Glomerular visceral epithelial cell (primary cell): Measurements from ENCODE around the gene OR2T3.
"Not testable (repeated sequence)": the region's sequence is repeated elsewhere in the genome, so short reads cannot be mapped to it uniquely, and the experiment has no call there.

Source experiments
- DNase-seq: peaks from one replicate; pipeline ENCODE4 v3.0.0-alpha.2; 2016; ENCODE audit errors: extremely low spot score

OR2T3 gene, protein sequence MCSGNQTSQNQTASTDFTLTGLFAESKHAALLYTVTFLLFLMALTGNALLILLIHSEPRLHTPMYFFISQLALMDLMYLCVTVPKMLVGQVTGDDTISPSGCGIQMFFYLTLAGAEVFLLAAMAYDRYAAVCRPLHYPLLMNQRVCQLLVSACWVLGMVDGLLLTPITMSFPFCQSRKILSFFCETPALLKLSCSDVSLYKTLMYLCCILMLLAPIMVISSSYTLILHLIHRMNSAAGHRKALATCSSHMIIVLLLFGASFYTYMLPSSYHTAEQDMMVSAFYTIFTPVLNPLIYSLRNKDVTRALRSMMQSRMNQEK

GRCh38 chr1:248473051-248473450 lies at the start of gene OR2T3:
Gene OR2T3, plus strand, starts transcription at chr1:248473351. Its CDS starts 0 bp downstream, at chr1:248473351.
- not testable (repeated sequence) for DNase-seq

DNA sequence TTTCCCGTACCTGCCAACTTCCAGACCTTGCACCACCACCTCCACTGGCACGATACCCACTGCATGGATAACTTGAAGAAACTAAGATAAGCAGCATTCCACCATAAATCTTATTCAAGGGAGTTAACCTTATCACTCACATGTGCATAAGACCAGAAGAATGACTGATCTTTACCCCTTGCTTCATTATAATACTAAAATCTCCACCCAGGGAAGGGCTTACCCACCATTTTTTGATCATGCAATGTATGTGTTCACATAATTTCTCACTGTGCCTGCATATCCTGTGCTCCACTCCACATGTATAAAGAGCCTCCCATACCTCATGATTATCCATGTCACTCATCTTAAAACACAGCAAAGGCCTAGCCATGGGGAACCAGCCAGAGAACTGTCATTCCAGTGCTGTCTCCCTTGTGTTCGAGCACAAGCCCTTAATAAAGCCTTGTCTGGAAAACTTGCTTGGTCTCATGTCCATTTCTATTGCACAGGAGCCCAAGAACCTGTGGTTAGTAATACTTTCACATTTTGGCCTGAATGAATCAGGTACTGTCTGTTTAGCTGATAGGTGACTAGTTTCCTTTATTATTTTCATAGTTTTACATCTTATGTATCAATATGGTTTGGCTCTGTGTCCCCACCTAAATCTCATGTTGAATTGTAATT lies 45.5 kb upstream of the OR2T3 start:
- DNase-seq = not testable (repeated sequence)

DNA sequence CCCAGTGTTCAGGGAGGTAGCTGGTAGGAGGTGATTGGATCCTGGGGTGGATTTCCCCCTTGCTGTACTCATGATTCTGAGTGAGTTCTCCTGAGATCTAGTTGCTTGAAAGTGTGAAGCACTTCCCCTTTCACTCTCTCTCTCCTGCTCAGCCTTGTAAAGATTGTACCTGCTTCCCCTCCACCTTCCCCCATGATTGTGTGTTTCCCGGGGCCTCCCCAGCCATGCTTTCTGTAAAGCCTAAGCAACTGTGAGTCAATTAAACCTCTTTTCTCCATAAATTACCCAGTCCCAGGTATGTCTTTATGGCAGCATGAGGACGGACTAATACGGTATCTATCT lies 45.0 kb upstream of the OR2T3 start:
- not testable (repeated sequence) for DNase-seq

DNA sequence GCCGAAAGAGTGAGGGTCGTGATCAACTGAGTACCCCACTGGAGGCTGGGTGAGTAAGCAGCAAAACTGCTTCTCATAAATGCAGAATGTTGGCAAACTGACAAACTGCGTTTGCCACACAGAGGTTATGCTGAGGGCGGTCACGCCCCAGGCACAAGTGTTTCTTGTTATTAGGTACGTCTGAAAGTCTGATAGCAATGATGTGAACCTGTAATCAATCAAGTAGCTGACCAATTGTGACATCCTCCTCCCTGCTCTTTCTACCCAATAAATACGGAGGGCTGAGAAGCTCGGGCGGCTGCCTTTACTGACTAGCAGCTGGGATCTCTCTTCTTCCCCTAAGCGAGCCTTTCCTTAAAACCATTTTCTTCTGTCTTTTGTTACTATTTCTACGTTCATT lies 41.5 kb upstream of the OR2T3 start:
- not testable (repeated sequence) for DNase-seq

DNA sequence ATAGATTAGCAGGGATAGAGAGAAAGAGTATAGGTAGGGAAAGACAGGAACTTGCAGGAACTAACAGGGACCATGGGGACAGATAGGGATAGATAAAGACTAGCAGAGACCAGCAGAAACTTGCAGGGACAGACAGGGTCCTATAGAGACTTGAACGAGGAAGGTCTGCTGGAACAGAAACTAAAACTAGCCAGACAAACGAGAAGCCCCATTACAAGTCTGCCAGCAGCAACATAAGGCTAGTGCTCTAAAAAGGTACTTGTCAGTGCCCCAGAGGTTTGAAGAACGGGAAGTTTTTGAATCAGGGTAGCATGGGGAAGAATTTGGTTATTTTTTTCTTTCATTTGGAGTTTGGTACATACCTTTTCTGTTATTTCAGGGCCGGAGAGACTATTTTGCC lies 41.0 kb upstream of the OR2T3 start:
- not testable (repeated sequence) for DNase-seq

DNA sequence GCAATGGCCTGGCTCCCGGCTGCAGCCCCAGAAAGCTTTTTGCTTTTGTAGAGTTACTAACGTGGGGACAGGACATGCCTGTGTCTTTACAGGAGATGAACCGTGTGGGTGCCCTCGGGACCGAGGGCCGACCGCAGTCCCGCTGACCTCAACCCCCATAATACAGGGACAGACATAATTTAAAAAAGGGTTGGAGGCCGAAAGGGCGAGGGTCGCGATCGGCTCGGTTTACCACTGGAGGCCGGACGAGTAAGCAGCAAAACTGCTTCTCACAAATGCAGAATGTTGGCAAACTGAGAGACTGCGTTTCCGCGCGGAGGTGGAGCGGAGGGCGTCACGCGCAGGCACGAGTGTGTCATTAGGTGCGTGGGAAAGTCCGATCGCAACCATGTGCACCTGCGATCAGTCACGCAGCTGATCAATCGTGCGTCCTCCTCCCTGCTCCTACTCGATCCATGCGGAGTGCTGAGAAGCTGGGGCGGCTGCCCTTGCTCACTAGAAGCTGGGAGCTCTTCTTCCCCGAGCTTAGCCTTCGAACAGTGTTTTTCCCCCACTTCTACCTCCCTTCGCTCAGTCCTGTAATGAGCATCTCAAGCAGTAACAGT lies 39.2 kb upstream of the OR2T3 start:
- not testable (repeated sequence) for DNase-seq

GRCh38 chr1:248434913-248435312 lies 38.2 kb upstream of the OR2T3 start:
- DNase-seq = not testable (repeated sequence)

GRCh38 chr1:248436303-248436702 lies 36.8 kb upstream of the OR2T3 start:
- not testable (repeated sequence) for DNase-seq

DNA sequence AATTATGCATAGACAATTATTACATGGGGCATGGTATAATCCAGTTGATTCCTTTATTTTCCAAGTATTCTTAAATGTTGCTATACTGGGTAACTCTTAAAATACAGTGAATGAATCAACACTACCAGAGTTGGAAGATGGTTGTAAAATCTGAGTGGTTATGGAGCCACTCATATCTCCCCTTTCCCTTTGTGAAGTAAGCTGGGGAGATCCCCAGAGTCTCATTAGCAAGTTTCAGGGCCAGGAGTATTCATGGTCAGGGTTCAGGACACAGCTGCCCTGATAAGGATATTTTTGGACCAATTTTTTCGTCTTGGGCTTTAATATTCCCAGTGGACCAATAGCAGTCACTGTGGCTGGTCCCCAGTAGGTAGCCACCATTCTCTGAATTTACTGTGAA lies 34.5 kb upstream of the OR2T3 start:
- not testable (repeated sequence) for DNase-seq

- DNase-seq = not testable (repeated sequence)
Observed at GRCh38 chr1:248439283-248439682, 33.9 kb upstream of the OR2T3 start.

DNA sequence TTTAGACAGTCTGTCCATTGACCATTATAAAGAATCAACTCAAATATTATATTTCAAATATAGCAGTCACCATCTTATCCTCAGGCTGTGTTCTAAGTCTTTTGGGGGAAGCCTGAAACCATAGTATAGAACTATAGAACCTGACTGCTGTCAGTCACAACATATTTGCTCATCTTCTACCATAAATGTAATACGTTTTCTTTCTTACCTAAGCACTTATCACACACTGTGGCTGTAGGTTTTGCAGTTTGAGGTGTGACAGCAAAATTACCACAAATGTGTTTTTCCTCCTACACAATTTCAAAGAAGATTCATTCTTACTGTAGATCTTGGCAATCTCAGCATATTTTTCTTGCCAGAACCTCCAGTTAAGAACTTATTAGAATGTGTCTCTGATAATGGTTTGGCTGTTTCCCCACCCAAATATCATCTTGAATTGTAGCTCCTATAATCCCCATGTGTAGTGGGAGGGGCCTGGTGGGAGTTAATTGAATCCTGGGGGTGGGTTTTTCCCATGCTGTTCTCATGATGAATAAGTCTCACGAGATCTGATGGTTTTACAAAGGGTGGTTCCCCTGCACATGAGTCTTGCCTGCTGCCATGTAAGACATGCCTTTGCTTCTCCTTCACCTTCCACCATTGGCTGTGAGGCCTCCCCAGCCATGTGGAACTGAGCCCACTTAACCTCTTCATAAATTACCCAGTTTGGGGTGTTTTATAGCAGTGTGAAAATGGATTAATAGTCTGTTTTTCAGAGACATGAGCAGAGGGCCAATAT lies 30.5 kb upstream of the OR2T3 start:
- DNase-seq = not testable (repeated sequence)

- not testable (repeated sequence) for DNase-seq
Observed at GRCh38 chr1:248444603-248445002, 28.5 kb upstream of the OR2T3 start.

DNA sequence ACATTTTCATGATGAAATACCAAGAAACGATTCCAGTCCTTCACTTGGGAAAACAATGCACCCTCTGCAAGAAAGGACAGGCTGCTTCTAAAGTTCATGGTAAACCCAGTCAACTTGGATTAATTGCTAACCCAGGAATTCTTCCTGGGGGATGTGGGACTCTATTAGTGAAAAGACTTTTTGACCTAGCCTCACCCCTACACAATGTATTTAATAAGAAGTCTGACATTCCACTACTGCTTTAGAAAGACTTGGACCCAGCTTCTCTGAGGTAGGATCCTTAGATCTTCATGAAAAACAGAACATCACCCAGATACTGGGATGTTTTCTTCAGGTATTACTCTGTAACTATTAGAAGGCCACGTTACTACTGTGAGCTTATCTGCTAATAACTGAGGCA lies 27.8 kb upstream of the OR2T3 start, which contains the start of gene OR2T2:
TSS of gene OR2T2 (plus strand) at position 239 of the 400 bp plus-strand sequence. CDS start 7,161 bp downstream, outside the sequence.
- not testable (repeated sequence) for DNase-seq

- DNase-seq = not testable (repeated sequence)
Observed at GRCh38 chr1:248448409-248449074, 24.6 kb upstream of the OR2T3 start.

- DNase-seq = not testable (repeated sequence)
Observed at GRCh38 chr1:248449821-248450465, 23.2 kb upstream of the OR2T3 start.

DNA sequence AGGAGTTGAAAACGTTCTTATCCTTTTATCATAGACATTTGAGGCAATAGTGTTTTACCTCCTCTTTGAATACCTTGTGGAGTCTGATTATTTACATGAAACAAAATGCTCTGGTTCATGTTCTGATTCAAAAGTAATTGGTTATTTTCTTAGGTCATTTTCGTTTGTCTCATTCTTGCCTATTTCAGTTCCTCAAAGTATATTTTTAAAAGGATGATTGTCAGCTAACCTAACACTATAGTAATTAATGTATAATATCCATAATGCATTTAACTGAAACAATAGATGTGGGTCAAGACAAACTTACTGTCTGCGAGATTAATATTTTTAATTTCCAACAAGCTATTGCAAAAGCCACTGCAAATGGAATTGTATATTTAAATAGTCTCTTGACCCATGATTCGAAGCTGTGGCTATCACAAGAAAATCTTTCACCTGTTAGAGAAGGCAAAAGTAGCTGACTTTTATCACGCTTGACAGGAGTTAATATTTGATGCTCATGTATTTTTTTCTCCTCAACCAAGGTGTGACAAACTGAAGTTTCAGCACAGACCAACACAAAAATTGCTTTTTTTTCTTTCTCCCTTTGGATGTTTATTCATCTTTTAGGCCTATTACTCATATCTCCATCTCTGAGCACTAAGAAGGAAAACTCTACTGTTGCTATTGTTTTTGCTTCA lies 22.5 kb upstream of the OR2T3 start:
- DNase-seq = not testable (repeated sequence)

- not testable (repeated sequence) for DNase-seq
Observed at GRCh38 chr1:248453619-248454018, 19.5 kb upstream of the OR2T3 start.

DNA sequence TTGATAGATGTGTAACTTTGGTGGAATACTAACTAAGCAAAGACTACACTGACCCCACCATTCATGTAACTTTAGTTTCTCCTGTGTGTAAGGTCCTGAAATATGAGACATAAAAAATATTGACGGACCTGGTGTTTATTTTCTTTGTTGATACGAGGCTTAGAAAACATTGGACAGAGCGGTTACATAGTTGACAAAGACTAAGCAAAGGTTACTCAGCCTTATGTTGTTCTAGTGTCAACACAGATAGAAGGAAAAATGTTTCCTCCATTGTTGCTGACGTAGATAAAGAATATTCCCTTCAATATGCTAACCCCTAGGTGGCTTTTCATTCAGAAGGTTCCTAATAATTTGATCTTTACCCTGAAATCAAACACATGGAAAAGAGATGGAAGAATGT lies 18.1 kb upstream of the OR2T3 start:
- DNase-seq = not testable (repeated sequence)

DNA sequence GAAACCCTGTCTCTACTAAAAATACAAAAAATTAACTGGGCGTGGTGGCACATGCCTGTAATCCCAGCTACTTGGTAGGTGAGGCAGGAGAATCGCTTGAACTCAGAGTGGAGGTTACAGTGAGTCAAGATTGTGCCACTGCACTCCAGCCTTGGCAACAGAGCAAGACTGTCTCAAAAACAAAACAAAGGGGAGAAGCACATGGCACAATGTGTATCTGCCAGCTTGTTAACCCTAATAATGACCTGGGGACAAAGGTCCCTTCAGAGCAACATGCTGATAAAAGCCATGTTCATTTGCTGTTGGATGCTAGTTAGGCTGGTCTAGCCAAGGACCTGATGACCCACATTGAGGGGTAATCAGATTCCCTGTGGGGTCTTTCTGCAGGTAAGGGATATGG lies 16.5 kb upstream of the OR2T3 start:
- not testable (repeated sequence) for DNase-seq

- not testable (repeated sequence) for DNase-seq
Observed at GRCh38 chr1:248459117-248459516, 14.0 kb upstream of the OR2T3 start.
